HepG2 (cell line): ENCODE data around the gene ANXA6. TPM values are rescaled to one million over a fixed set of nuclear protein-coding genes. Genes with fewer than 3 reads are reported as not detected.
A peak's percentile ranks its signal among the peaks of the same experiment; 100 is the strongest.

Experiments used
- ATAC-seq: fragments of 200-7000 bp; cut with Tn5 transposase; 3 replicates; pipeline ENCODE4 v1.9.1; 2020; ENCODE audit warnings: mild to moderate bottlenecking, moderate library complexity
- BruUV-seq: library from RNA; stranded (reverse); fragments of 400-500 nt; replicated peaks from 2 replicates; lab custom pipeline; 2021; lab: Mats Ljungman, UMichigan
- CTCF ChIA-PET: fragments of 300-600 bp; formaldehyde crosslinking; extraction: SDS; loops from one replicate; lab custom pipeline; 2021; ENCODE audit warnings: low total read pairs, inconsistent platforms, low intra/inter-chr PET ratio; lab: Yijun Ruan, JAX
- POLR2A ChIA-PET: fragments of 350-600 bp; sonication (Branson Sonifier 250); formaldehyde crosslinking; loops from one replicate; lab custom pipeline; 2020; ENCODE audit warnings: antibody characterized with exemption, inconsistent platforms; lab: Yijun Ruan, JAX
- DNase-seq: peaks from one replicate; pipeline ENCODE4 v3.0.0-alpha.2; 2015; ENCODE audit warnings: low spot score
- FAIRE-seq: peaks from 3 replicates; lab custom pipeline; 2011; peaks lifted over from hg19 to GRCh38; lab: Jason Lieb, UNC
- H2AFZ ChIP-seq: one replicate; pipeline ENCODE4 v1.6.1; 2011; ENCODE audit warnings: low read length, inconsistent platforms
- H3K27ac ChIP-seq: fragments of 300-600 bp; 3 replicates; pipeline ENCODE4 v1.8.0; 2011; ENCODE audit warnings: mixed run types, mild to moderate bottlenecking, mixed read lengths, low read length, inconsistent platforms; ENCODE audit not compliant: insufficient read depth; ENCODE audit errors: extremely low read length
- H3K27me3 ChIP-seq, 2 experiments: fragments of 200-600 bp in 1 of 2; 2 replicates in 1 of 2; 3 replicates in 1 of 2; pipeline versions ENCODE4 v1.6.0 to v1.8.0; 2011; ENCODE audit warnings: low read length in 2 of 2, mild to moderate bottlenecking in 2 of 2, moderate library complexity in 2 of 2, inconsistent platforms in 1 of 2; ENCODE audit not compliant: insufficient read depth in 2 of 2, control insufficient read depth in 1 of 2
- H3K36me3 ChIP-seq, 2 experiments: fragments of 200-600 bp in 1 of 2; replicated peaks in 1 of 2; 2 replicates in 1 of 2; 3 replicates in 1 of 2; pipeline versions ENCODE4 v1.5.1 to v1.8.0; 2011; ENCODE audit warnings: low read length in 2 of 2, inconsistent platforms in 1 of 2; ENCODE audit not compliant: insufficient read depth in 2 of 2, control insufficient read depth in 1 of 2
- H3K4me1 ChIP-seq: 2 replicates; pipeline ENCODE4 v1.5.1; 2012; ENCODE audit warnings: low read length, inconsistent platforms; ENCODE audit not compliant: insufficient read depth
- H3K4me2 ChIP-seq: 2 replicates; pipeline ENCODE4 v1.6.0; 2011; ENCODE audit warnings: low read depth, low read length, inconsistent platforms
- H3K4me3 ChIP-seq, 3 experiments: fragments of 200-600 bp in 1 of 3; sonication (generic), shearing (Covaris generic) in 1 of 3; replicated peaks in 1 of 3; 2 replicates each; pipeline ENCODE4 v1.5.1; 2011 to 2016; ENCODE audit warnings: low read length in 3 of 3, inconsistent platforms in 2 of 3, low read depth in 2 of 3, mild to moderate bottlenecking in 2 of 3, control low read depth in 1 of 3, mixed read lengths in 1 of 3; ENCODE audit not compliant: insufficient read depth in 1 of 3
- H3K79me2 ChIP-seq: one replicate; pipeline ENCODE4 v1.6.1; 2011; ENCODE audit warnings: low read length, inconsistent platforms; ENCODE audit not compliant: insufficient read depth
- H3K9ac ChIP-seq: 2 replicates; pipeline ENCODE4 v1.6.0; 2011; ENCODE audit warnings: mild to moderate bottlenecking, low read depth, low read length, inconsistent platforms; ENCODE audit not compliant: insufficient read depth
- H3K9me3 ChIP-seq: 2 replicates; pipeline ENCODE4 v1.5.1; 2012; ENCODE audit warnings: mild to moderate bottlenecking, low read length
- H4K20me1 ChIP-seq: 2 replicates; pipeline ENCODE4 v1.6.0; 2011; ENCODE audit warnings: inconsistent platforms, mild to moderate bottlenecking, low read length, moderate library complexity; ENCODE audit not compliant: insufficient read depth
- DMAP1 ChIP-seq: IDR thresholded peaks from 2 replicates; pipeline ENCODE4 v1.6.1; 2016
- EHMT2 ChIP-seq: fragments of 200-600 bp; sonication (generic); IDR thresholded peaks from 2 replicates; pipeline ENCODE4 v1.7.0; 2017; ENCODE audit warnings: antibody characterized with exemption, low read depth, low read length, borderline replicate concordance
- KDM4B ChIP-seq: sonication (generic); formaldehyde crosslinking; IDR thresholded peaks from 2 replicates; pipeline ENCODE4 v1.4.0; 2020; ENCODE audit warnings: missing genetic modification reagents
- MYC ChIP-seq: sonication (generic); formaldehyde crosslinking; IDR thresholded peaks from 2 replicates; pipeline ENCODE4 v1.9.0; 2021; ENCODE audit warnings: missing genetic modification reagents, borderline replicate concordance
- PAXIP1 ChIP-seq: sonication (generic); formaldehyde crosslinking; conservative IDR thresholded peaks from 2 replicates; pipeline ENCODE4 v1.4.0; 2020; ENCODE audit warnings: mild to moderate bottlenecking, missing genetic modification reagents, moderate library complexity
- SKI ChIP-seq: fragments of 450-650 bp; IDR thresholded peaks from one replicate; pipeline ENCODE4 v1.6.1; 2018; ENCODE audit warnings: mild to moderate bottlenecking; ENCODE audit not compliant: partially characterized antibody
- SUZ12 ChIP-seq: fragments of 150-350 bp; IDR thresholded peaks from 2 replicates; pipeline ENCODE4 v1.6.1; 2014; ENCODE audit warnings: low read depth, low read length
- ZNF101 ChIP-seq: sonication (generic); formaldehyde crosslinking; IDR thresholded peaks from 2 replicates; pipeline ENCODE4 v1.4.0; 2020; ENCODE audit warnings: mild to moderate bottlenecking, low read depth, missing genetic modification reagents, borderline replicate concordance
- ZNF138 ChIP-seq: sonication (generic); formaldehyde crosslinking; IDR thresholded peaks from 2 replicates; pipeline ENCODE4 v1.5.0; 2020; ENCODE audit warnings: mild to moderate bottlenecking, low read depth, missing genetic modification reagents
- ZNF205 ChIP-seq: IDR thresholded peaks from 2 replicates; pipeline ENCODE4 v1.6.1; 2018; ENCODE audit warnings: missing biosample characterization, missing genetic modification reagents
- ZNF225 ChIP-seq: sonication (generic); formaldehyde crosslinking; IDR thresholded peaks from 2 replicates; pipeline ENCODE4 v1.4.0; 2020; ENCODE audit warnings: mild to moderate bottlenecking, missing genetic modification reagents
- ZNF3 ChIP-seq: IDR thresholded peaks from 2 replicates; pipeline ENCODE4 v1.7.0; 2017; ENCODE audit warnings: inconsistent platforms
- ZNF451 ChIP-seq: sonication (generic); formaldehyde crosslinking; IDR thresholded peaks from 2 replicates; pipeline ENCODE4 v1.5.0; 2020; ENCODE audit warnings: mild to moderate bottlenecking, missing genetic modification reagents
- ZNF563 ChIP-seq: sonication (generic); formaldehyde crosslinking; IDR thresholded peaks from 2 replicates; pipeline ENCODE4 v1.8.0; 2022; ENCODE audit warnings: mild to moderate bottlenecking, moderate library complexity, missing genetic modification reagents
- WGBS: methylation state at CpG from one replicate; pipeline ENCODE4 v1.1.6; 2017; ENCODE audit warnings: low lambda C conversion rate; 5-methylcytosine and 5-hydroxymethylcytosine counted together
- in situ Hi-C: cut with HindIII; loops from 2 replicates; pipeline ENCODE4 v1.10.0; 2017; ENCODE audit warnings: low pct_unique_long_range_greater_than_20kb; ENCODE audit not compliant: extremely low pct_ligation_motif_present
- intact Hi-C: fragments of 100-400 bp; cut with micrococcal nuclease; formaldehyde crosslinking; loops from one replicate; pipeline ENCODE4 v1.10.0; 2022; ENCODE audit not compliant: unreplicated experiment
- polyA plus RNA-seq, 8 experiments: library from polyadenylated mRNA; depleted of rRNA in 3 of 8; stranded (reverse) in 7 of 8; unstranded in 1 of 8; fragments of >200 nt; fragmentation: Illumina TruSeq in 4 of 8; extraction: Trizol in 4 of 8; gene quantifications; 2 replicates each; pipeline versions ENCODE4 v1.2.1 to v1.2.3, GENCODE V29; 2011 to 2016; ENCODE audit warnings: low read depth in 4 of 8, missing spikeins in 1 of 8, mixed read lengths in 1 of 8; ENCODE audit not compliant: insufficient read depth in 1 of 8
- total RNA-seq, 5 experiments: library from RNA; depleted of rRNA; stranded (reverse); fragments of >200 nt; fragmentation: Illumina TruSeq; extraction: Trizol; gene quantifications; 2 replicates each; pipeline ENCODE4 v1.2.3, GENCODE V29; 2016; ENCODE audit warnings: low read depth in 1 of 5
- TF ChIP-seq, protein P1 (sequence below): sonication (generic); formaldehyde crosslinking; IDR thresholded peaks from 2 replicates; pipeline ENCODE4 v1.9.0; 2021; ENCODE audit warnings: mild to moderate bottlenecking, missing genetic modification reagents
- TF ChIP-seq, protein P2 (sequence below): sonication (generic); formaldehyde crosslinking; IDR thresholded peaks from 2 replicates; pipeline ENCODE4 v1.8.0; 2022; ENCODE audit warnings: missing genetic modification reagents, low read depth, mild to moderate bottlenecking, borderline replicate concordance

ANXA6 gene
- total and polyA plus RNA-seq, 2 of the 13 experiments (the other 11 are each of a cell fraction or from before 2014, with no cell fraction given), result 103 to 125 TPM

DNA sequence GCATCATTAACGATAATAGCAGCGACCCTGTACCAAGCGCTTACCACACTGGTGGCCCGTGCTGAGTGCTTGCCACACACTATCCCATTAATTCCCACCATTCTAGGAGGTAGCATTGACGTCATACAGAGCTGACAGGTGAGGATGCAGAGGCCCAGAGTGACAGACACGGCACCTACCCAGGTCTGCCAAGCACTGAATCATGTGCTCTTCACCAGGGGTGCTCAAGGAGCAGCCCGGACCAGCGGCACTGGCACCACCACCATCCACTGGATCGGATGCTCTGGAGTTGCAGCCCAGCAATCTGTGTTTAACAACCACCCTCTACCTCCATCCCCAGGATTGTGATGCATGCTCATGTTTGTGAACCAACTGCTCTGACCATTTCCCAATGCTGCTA is 80.2 kb downstream of the ANXA6 start:
- Histone ChIP-seq H3K79me2 (peaks cover 83% of the 10 kb centered on the region), H3K36me3 (peaks cover 1 to 15% of the 10 kb centered on the region in 2 experiments; a peak in 3 of 5 replicates), H3K4me2 (0 out of 2 replicates have a peak overlapping the region, but pooled peaks have one; percentile 16), H3K27me3 (no peaks in the 10 kb centered on the region; a peak in 1 of 5 replicates), H3K27ac (no peak overlapping the region), H3K9ac (no peak overlapping the region), H2AFZ (no peak overlapping the region), H3K9me3 (no peaks in the 10 kb centered on the region), H4K20me1 (peaks cover 36% of the 10 kb centered on the region), H3K4me3 (no peak overlapping the region), H3K4me1 (peaks cover 57% of the 10 kb centered on the region)
- ChIA-PET CTCF (no interaction called here), POLR2A (no interaction called here)
- FAIRE-seq (no peak), ATAC-seq (no peak), DNase-seq (no peak)
- in situ Hi-C loops, result no loop called here
- no TSS peak for BruUV-seq
- intact Hi-C loops, result no loop called here
- 96% methylated on average over 6 of the region's 9 CpGs for WGBS
- TF ChIP-seq EHMT2 (no peak), ZNF451 (CRISPR knock-in tag) (no peak), ZNF225 (CRISPR knock-in tag) (no peak), ZNF3 (CRISPR knock-in tag) (no peak), SUZ12 (no peak), PAXIP1 (CRISPR knock-in tag) (no peak), ZNF205 (CRISPR knock-in tag) (no peak), DMAP1 (CRISPR knock-in tag) (no peak), SKI (no peak), ZNF138 (CRISPR knock-in tag) (no peak), ZNF101 (CRISPR knock-in tag) (no peak), KDM4B (no peak), ZNF563 (CRISPR knock-in tag) (no peak), MYC (CRISPR knock-in tag) (no peak)
- TF ChIP-seq, protein P1, sequence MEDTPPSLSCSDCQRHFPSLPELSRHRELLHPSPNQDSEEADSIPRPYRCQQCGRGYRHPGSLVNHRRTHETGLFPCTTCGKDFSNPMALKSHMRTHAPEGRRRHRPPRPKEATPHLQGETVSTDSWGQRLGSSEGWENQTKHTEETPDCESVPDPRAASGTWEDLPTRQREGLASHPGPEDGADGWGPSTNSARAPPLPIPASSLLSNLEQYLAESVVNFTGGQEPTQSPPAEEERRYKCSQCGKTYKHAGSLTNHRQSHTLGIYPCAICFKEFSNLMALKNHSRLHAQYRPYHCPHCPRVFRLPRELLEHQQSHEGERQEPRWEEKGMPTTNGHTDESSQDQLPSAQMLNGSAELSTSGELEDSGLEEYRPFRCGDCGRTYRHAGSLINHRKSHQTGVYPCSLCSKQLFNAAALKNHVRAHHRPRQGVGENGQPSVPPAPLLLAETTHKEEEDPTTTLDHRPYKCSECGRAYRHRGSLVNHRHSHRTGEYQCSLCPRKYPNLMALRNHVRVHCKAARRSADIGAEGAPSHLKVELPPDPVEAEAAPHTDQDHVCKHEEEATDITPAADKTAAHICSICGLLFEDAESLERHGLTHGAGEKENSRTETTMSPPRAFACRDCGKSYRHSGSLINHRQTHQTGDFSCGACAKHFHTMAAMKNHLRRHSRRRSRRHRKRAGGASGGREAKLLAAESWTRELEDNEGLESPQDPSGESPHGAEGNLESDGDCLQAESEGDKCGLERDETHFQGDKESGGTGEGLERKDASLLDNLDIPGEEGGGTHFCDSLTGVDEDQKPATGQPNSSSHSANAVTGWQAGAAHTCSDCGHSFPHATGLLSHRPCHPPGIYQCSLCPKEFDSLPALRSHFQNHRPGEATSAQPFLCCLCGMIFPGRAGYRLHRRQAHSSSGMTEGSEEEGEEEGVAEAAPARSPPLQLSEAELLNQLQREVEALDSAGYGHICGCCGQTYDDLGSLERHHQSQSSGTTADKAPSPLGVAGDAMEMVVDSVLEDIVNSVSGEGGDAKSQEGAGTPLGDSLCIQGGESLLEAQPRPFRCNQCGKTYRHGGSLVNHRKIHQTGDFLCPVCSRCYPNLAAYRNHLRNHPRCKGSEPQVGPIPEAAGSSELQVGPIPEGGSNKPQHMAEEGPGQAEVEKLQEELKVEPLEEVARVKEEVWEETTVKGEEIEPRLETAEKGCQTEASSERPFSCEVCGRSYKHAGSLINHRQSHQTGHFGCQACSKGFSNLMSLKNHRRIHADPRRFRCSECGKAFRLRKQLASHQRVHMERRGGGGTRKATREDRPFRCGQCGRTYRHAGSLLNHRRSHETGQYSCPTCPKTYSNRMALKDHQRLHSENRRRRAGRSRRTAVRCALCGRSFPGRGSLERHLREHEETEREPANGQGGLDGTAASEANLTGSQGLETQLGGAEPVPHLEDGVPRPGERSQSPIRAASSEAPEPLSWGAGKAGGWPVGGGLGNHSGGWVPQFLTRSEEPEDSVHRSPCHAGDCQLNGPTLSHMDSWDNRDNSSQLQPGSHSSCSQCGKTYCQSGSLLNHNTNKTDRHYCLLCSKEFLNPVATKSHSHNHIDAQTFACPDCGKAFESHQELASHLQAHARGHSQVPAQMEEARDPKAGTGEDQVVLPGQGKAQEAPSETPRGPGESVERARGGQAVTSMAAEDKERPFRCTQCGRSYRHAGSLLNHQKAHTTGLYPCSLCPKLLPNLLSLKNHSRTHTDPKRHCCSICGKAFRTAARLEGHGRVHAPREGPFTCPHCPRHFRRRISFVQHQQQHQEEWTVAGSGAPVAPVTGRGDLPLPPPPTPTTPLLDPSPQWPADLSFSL (CRISPR knock-in tag), result no peak
- TF ChIP-seq, protein P2, sequence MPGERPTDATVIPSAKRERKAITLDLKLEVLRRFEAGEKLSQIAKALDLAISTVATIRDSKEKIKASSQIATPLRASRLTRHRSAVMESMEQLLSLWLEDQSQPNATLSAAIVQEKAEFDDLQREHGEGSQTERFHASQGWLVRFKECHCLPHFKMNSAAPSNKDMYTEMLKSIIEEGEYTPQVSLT (CRISPR knock-in tag), result no peak
